Measurements from ENCODE around the gene UVRAG. TPM values are rescaled to one million over a fixed set of nuclear protein-coding genes. Genes with fewer than 3 reads are reported as not detected.

Gene UVRAG
- total RNA-seq, 3 donors from 2014 or later (not counting 1 experiment from before 2014, with no cell fraction given): 39.9 to 52.5 (median 41.4) TPM

DNA sequence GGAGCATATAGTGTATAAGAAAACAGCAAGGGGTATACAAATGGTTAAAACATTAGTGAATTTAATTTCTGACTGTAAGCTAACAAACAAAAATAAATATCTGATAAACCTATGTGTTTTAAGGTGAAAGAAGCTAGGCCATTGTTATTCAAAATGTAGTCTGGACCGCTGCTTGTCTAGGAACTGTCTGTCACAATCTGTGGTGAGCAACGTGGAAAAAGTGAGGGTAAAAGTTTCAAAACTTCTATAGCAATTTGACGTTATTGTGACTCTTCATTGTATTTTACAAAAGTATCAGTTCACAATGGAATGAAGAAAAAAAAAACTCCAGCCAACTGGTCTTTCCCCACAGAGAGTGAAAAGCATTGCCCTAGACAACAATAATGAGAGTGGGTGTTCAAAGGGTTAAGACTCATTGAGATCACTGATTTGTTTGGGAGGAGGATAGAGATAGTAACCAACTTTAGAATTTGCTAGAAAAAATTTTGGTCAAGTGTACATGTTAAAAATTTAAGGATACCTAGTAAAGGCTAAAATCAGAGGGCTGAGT is 79.1 kb downstream of the UVRAG start:
- Histone ChIP-seq H3K27me3 (ENCODE audit: control insufficient read depth, insufficient read depth, low read length) (no peaks in the 10 kb centered on the region), H3K36me3 (ENCODE audit: control insufficient read depth, insufficient read depth, low read length) (peaks cover 8% of the 10 kb centered on the region), H3K9me3 (ENCODE audit: control insufficient read depth, insufficient read depth, low read length) (no peaks in the 10 kb centered on the region), H3K27ac (ENCODE audit: low read length) (no peak overlapping the region), H3K4me1 (ENCODE audit: control insufficient read depth, insufficient read depth, low read length) (peaks cover 3% of the 10 kb centered on the region), H3K4me3 (ENCODE audit: low read length) (no peak overlapping the region)
- ATAC-seq (no peak), DNase-seq (no peak)
- Mint-ChIP-seq H3K9me3 (no peaks in the 10 kb centered on the region), H3K4me3 (no peak overlapping the region), H3K4me1 (peaks cover 7 to 20% of the 10 kb centered on the region in 2 donors), H3K27ac (no peak overlapping the region), H3K27me3 (ENCODE audit: low read depth in 2 of 2) (no peaks in the 10 kb centered on the region), H3K36me3 (no peaks in the 10 kb centered on the region)
- TF ChIP-seq, protein P1, sequence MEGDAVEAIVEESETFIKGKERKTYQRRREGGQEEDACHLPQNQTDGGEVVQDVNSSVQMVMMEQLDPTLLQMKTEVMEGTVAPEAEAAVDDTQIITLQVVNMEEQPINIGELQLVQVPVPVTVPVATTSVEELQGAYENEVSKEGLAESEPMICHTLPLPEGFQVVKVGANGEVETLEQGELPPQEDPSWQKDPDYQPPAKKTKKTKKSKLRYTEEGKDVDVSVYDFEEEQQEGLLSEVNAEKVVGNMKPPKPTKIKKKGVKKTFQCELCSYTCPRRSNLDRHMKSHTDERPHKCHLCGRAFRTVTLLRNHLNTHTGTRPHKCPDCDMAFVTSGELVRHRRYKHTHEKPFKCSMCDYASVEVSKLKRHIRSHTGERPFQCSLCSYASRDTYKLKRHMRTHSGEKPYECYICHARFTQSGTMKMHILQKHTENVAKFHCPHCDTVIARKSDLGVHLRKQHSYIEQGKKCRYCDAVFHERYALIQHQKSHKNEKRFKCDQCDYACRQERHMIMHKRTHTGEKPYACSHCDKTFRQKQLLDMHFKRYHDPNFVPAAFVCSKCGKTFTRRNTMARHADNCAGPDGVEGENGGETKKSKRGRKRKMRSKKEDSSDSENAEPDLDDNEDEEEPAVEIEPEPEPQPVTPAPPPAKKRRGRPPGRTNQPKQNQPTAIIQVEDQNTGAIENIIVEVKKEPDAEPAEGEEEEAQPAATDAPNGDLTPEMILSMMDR (IDR thresholded peaks at IDR 0.05): no peak
- 87% methylated on average over 2 of the region's 3 CpGs for WGBS (ENCODE audit: insufficient coverage)
- intact Hi-C loops (cut with micrococcal nuclease): no loop called here

DNA sequence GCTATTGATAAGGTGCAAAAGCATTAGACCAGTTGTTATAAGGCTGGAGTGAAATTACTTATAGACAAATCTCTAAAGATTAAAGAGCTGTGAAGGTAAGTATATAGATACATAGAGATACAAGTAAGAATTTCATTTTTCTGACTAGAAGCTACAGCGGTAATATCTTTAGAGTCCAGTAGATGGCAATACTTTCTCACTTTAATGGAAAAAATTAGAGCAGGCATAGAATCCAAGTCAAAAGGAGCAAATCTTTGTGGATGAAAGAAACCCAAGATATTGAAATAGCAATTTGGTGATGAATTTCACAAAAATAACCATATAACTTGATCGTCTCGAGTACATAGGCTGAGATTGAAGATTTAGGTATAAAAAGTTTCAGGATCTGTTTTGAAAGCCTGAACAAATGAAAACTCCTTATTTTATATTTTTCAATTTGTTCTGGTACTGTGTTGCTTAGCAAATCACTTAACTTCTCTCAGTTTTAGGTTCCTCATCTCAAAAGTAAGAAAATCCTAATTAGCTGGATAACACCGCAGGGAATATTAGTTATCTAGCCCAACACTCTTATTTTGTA is 81.9 kb downstream of the UVRAG start:
- H3K36me3 ChIP-seq (ENCODE audit: control insufficient read depth, insufficient read depth, low read length): no peaks in the 10 kb centered on the region
- Mint-ChIP-seq H3K36me3 (no peaks in the 10 kb centered on the region), H3K27me3 (ENCODE audit: low read depth in 2 of 2) (no peaks in the 10 kb centered on the region), H3K27ac (no peak overlapping the region), H3K9me3 (no peaks in the 10 kb centered on the region), H3K4me1 (peaks cover 0 to 9% of the 10 kb centered on the region in 2 donors), H3K4me3 (no peak overlapping the region)
- no peak overlapping the region for H3K4me3 ChIP-seq (ENCODE audit: low read length)
- WGBS (ENCODE audit: insufficient coverage): 38% methylated on average over 1 of the region's 4 CpGs
- intact Hi-C loops (cut with micrococcal nuclease): loop anchor here (1.0 to 5.0 kb wide), 2 partner anchors 255 to 310 kb away; partner anchors contain the start of gene WNT11
- no peaks in the 10 kb centered on the region for H3K27me3 ChIP-seq (ENCODE audit: control insufficient read depth, insufficient read depth, low read length)
- TF ChIP-seq, protein P1 (IDR thresholded peaks at IDR 0.05): peak; percentile 74
- no peaks in the 10 kb centered on the region for H3K4me1 ChIP-seq (ENCODE audit: control insufficient read depth, insufficient read depth, low read length)
- ATAC-seq (peak in 2 of 3 donors; percentile 50 to 64), DNase-seq (peak in 1 of 2 donors; percentile 53)
- no peaks in the 10 kb centered on the region for H3K9me3 ChIP-seq (ENCODE audit: control insufficient read depth, insufficient read depth, low read length)
- no peak overlapping the region for H3K27ac ChIP-seq (ENCODE audit: low read length)

DNA sequence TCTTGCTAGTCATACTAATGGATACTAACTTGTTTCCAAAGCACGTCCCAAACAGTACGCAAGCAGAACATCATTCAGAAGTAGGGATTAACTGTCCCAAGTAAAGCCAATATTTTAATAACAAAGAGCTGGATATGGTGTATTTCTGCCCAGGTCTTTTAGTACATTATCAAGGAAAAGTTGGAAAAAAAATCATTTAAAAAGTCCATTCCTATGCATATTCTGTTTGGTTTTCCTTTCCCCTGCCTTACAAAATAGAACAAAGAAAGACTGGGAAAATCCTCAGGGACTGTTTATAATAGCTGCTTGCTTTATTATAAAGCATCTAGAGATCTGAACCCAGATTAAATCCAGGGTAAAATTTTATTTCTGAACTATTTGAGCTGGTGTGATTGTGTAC is 83.9 kb downstream of the UVRAG start:
- H3K4me3 ChIP-seq (ENCODE audit: low read length): no peak overlapping the region
- Mint-ChIP-seq H3K9me3 (no peaks in the 10 kb centered on the region), H3K4me1 (peaks cover 6 to 23% of the 10 kb centered on the region in 2 donors), H3K36me3 (no peaks in the 10 kb centered on the region), H3K27ac (no peak overlapping the region), H3K27me3 (ENCODE audit: low read depth in 2 of 2) (no peaks in the 10 kb centered on the region), H3K4me3 (no peak overlapping the region)
- no peaks in the 10 kb centered on the region for H3K4me1 ChIP-seq (ENCODE audit: control insufficient read depth, insufficient read depth, low read length)
- TF ChIP-seq, protein P1 (IDR thresholded peaks at IDR 0.05): no peak
- 94% methylated on average over 2 of the region's 2 CpGs for whole genome bisulfite sequencing (ENCODE audit: insufficient coverage)
- ATAC-seq (no peak), DNase-seq (no peak)
- H3K9me3 ChIP-seq (ENCODE audit: control insufficient read depth, insufficient read depth, low read length): no peaks in the 10 kb centered on the region
- no peak overlapping the region for H3K27ac ChIP-seq (ENCODE audit: low read length)
- H3K27me3 ChIP-seq (ENCODE audit: control insufficient read depth, insufficient read depth, low read length): no peaks in the 10 kb centered on the region
- intact Hi-C loops (cut with micrococcal nuclease): loop anchor here (5.0 kb wide), 1 partner anchor 308 kb away; the partner anchor contains the start of gene WNT11
- H3K36me3 ChIP-seq (ENCODE audit: control insufficient read depth, insufficient read depth, low read length): no peaks in the 10 kb centered on the region

Data from natural killer cell (primary cell).